Astrocyte (in vitro differentiated cells and primary cell): Measurements from ENCODE around the gene CSPG5. TPM values are rescaled to one million over a fixed set of nuclear protein-coding genes. Genes with fewer than 3 reads are reported as not detected.

Experiments used
- DNase-seq: peaks from one replicate; pipeline ENCODE4 v3.0.0-alpha.2; 2010; ENCODE audit warnings: low read depth
- FAIRE-seq: peaks from 2 replicates; lab custom pipeline; 2011; peaks lifted over from hg19 to GRCh38; lab: Jason Lieb, UNC
- H2AFZ ChIP-seq: 2 replicates; pipeline ENCODE4 v1.6.0; 2012; ENCODE audit warnings: low read depth, low read length, inconsistent platforms
- H3K27ac ChIP-seq: 2 replicates; pipeline ENCODE4 v1.5.1; 2011; ENCODE audit warnings: low read depth, low read length, inconsistent platforms
- H3K27me3 ChIP-seq: 2 replicates; pipeline ENCODE4 v1.6.0; 2011; ENCODE audit warnings: low read length, inconsistent platforms; ENCODE audit not compliant: insufficient read depth
- H3K36me3 ChIP-seq: 2 replicates; pipeline ENCODE4 v1.5.1; 2011; ENCODE audit warnings: low read length, inconsistent platforms; ENCODE audit not compliant: insufficient read depth
- H3K4me1 ChIP-seq: 2 replicates; pipeline ENCODE4 v1.5.1; 2011; ENCODE audit warnings: low read length, inconsistent platforms; ENCODE audit not compliant: insufficient read depth
- H3K4me2 ChIP-seq: 2 replicates; pipeline ENCODE4 v1.6.0; 2012; ENCODE audit warnings: low read length, inconsistent platforms
- H3K4me3 ChIP-seq: 2 replicates; pipeline ENCODE4 v1.5.1; 2011; ENCODE audit warnings: low read depth, mild to moderate bottlenecking, low read length, inconsistent platforms; ENCODE audit not compliant: insufficient read depth
- H3K79me2 ChIP-seq: 2 replicates; pipeline ENCODE4 v1.6.0; 2012; ENCODE audit warnings: mild to moderate bottlenecking, low read length, inconsistent platforms; ENCODE audit not compliant: insufficient read depth
- H3K9ac ChIP-seq: 2 replicates; pipeline ENCODE4 v1.6.0; 2012; ENCODE audit warnings: mild to moderate bottlenecking, low read length, inconsistent platforms
- H3K9me3 ChIP-seq: 2 replicates; pipeline ENCODE4 v1.5.1; 2012; ENCODE audit warnings: low read depth, mild to moderate bottlenecking, low read length, inconsistent platforms; ENCODE audit not compliant: insufficient read depth
- H4K20me1 ChIP-seq: 2 replicates; pipeline ENCODE4 v1.6.0; 2012; ENCODE audit warnings: low read length, inconsistent platforms; ENCODE audit not compliant: insufficient read depth
- H3K27ac Mint-ChIP-seq: one replicate; pipeline ENCODE4 v1.8.0; 2021; ENCODE audit warnings: mild to moderate bottlenecking, mixed read lengths; ENCODE audit not compliant: unreplicated experiment
- H3K27me3 Mint-ChIP-seq: one replicate; pipeline ENCODE4 v1.8.0; 2021; ENCODE audit warnings: low read depth, mixed read lengths; ENCODE audit not compliant: unreplicated experiment
- H3K36me3 Mint-ChIP-seq: one replicate; pipeline ENCODE4 v1.8.0; 2021; ENCODE audit warnings: low read depth, mixed read lengths; ENCODE audit not compliant: unreplicated experiment
- H3K4me1 Mint-ChIP-seq: one replicate; pipeline ENCODE4 v1.8.0; 2021; ENCODE audit warnings: low read depth, mixed read lengths; ENCODE audit not compliant: unreplicated experiment
- H3K4me3 Mint-ChIP-seq: one replicate; pipeline ENCODE4 v1.8.0; 2021; ENCODE audit warnings: mild to moderate bottlenecking, moderate library complexity, mixed read lengths; ENCODE audit not compliant: unreplicated experiment
- H3K9me3 Mint-ChIP-seq: one replicate; pipeline ENCODE4 v1.8.0; 2021; ENCODE audit warnings: mild to moderate bottlenecking, mixed read lengths; ENCODE audit not compliant: unreplicated experiment
- CTCF ChIP-seq: IDR thresholded peaks from 2 replicates; pipeline ENCODE4 v1.5.1; 2011; ENCODE audit warnings: low read depth, mild to moderate bottlenecking, inconsistent platforms, low read length, moderate library complexity; ENCODE audit not compliant: insufficient read depth
- EZH2 ChIP-seq: IDR thresholded peaks from 2 replicates; pipeline ENCODE4 v1.6.1; 2012; ENCODE audit warnings: mild to moderate bottlenecking, low read length, inconsistent platforms; ENCODE audit not compliant: insufficient read depth
- total RNA-seq: library from RNA; stranded (reverse); gene quantifications from 2 replicates; pipeline ENCODE4 v1.2.1, GENCODE V29; 2021

The CSPG5 gene
- total RNA-seq, 1 donor from 2014 or later, result 1.2 TPM

- Histone ChIP-seq H3K36me3 (peaks cover 24% of the 10 kb centered on the region), H4K20me1 (peaks cover 63% of the 10 kb centered on the region), H3K4me1 (peaks cover 11% of the 10 kb centered on the region), H3K27ac (no peak overlapping the region), H3K9ac (no peak overlapping the region), H3K9me3 (no peaks in the 10 kb centered on the region), H3K27me3 (no peaks in the 10 kb centered on the region), H3K4me2 (no peak overlapping the region), H3K4me3 (no peak overlapping the region), H3K79me2 (peaks cover 14% of the 10 kb centered on the region), H2AFZ (no peak overlapping the region)
- peak overlapping the region; percentile 58 for H3K27ac Mint-ChIP-seq
- TF ChIP-seq EZH2 (no peak), CTCF (no peak)
- no peaks in the 10 kb centered on the region for H3K27me3 Mint-ChIP-seq
- H3K9me3 Mint-ChIP-seq, result no peaks in the 10 kb centered on the region
- peaks cover 19% of the 10 kb centered on the region for H3K36me3 Mint-ChIP-seq
- peaks cover 31% of the 10 kb centered on the region for H3K4me1 Mint-ChIP-seq
- no peak overlapping the region for H3K4me3 Mint-ChIP-seq
- FAIRE-seq (no peak), DNase-seq (no peak)
Measured at GRCh38 chr3:47604145-47604544, 25.5 kb upstream of the CSPG5 start.

GRCh38 chr3:47603332-47603731 is 24.7 kb upstream of the CSPG5 start:
- H2AFZ ChIP-seq, result no peak overlapping the region
- Mint-ChIP-seq H3K9me3 (no peaks in the 10 kb centered on the region), H3K27ac (peak overlapping the region; percentile 47), H3K4me3 (no peak overlapping the region), H3K4me1 (peaks cover 31% of the 10 kb centered on the region), H3K36me3 (peaks cover 12% of the 10 kb centered on the region), H3K27me3 (no peaks in the 10 kb centered on the region)
- no peak overlapping the region for H3K27ac ChIP-seq
- no peak for FAIRE-seq
- TF ChIP-seq EZH2, result no peak
- no peak for TF ChIP-seq CTCF
- H3K27me3 ChIP-seq, result no peaks in the 10 kb centered on the region
- peaks cover 11% of the 10 kb centered on the region for H3K4me1 ChIP-seq
- H3K9ac ChIP-seq, result no peak overlapping the region
- peaks cover 65% of the 10 kb centered on the region for H4K20me1 ChIP-seq
- no peak overlapping the region for H3K4me3 ChIP-seq
- H3K9me3 ChIP-seq, result no peaks in the 10 kb centered on the region
- H3K4me2 ChIP-seq, result no peak overlapping the region
- peaks cover 17% of the 10 kb centered on the region for H3K36me3 ChIP-seq
- peaks cover 14% of the 10 kb centered on the region for H3K79me2 ChIP-seq
- no peak for DNase-seq

- no peak overlapping the region for H2AFZ ChIP-seq
- H3K79me2 ChIP-seq, result peaks cover 14% of the 10 kb centered on the region
- no peak overlapping the region for H3K4me3 ChIP-seq
- H3K9me3 ChIP-seq, result no peaks in the 10 kb centered on the region
- H4K20me1 ChIP-seq, result peaks cover 69% of the 10 kb centered on the region
- FAIRE-seq, result no peak
- H3K36me3 Mint-ChIP-seq, result peaks cover 13% of the 10 kb centered on the region
- no peak for TF ChIP-seq EZH2
- no peak for TF ChIP-seq CTCF
- no peaks in the 10 kb centered on the region for H3K27me3 ChIP-seq
- no peak overlapping the region for H3K4me3 Mint-ChIP-seq
- H3K9ac ChIP-seq, result no peak overlapping the region
- H3K4me1 ChIP-seq, result peaks cover 9% of the 10 kb centered on the region
- H3K9me3 Mint-ChIP-seq, result no peaks in the 10 kb centered on the region
- DNase-seq, result no peak
- no peak overlapping the region for H3K27ac Mint-ChIP-seq
- no peak overlapping the region for H3K4me2 ChIP-seq
- peaks cover 30% of the 10 kb centered on the region for H3K4me1 Mint-ChIP-seq
- no peaks in the 10 kb centered on the region for H3K27me3 Mint-ChIP-seq
- no peak overlapping the region for H3K27ac ChIP-seq
- H3K36me3 ChIP-seq, result peaks cover 10% of the 10 kb centered on the region
Measured at GRCh38 chr3:47601281-47601680, 22.6 kb upstream of the CSPG5 start.
